Diencephalon (tissue), 1 donor: Measurements from ENCODE around the gene CAT. TPM values are rescaled to one million over a fixed set of nuclear protein-coding genes. Genes with fewer than 3 reads are reported as not detected.

Experiments used
- small RNA-seq: library from RNA; depleted of rRNA; stranded (forward); fragments of <200 nt; gene quantifications from one replicate; pipeline ENCODE3, GENCODE V24; 2014
- total RNA-seq: library from RNA; depleted of rRNA; stranded (reverse); fragments of >200 nt; gene quantifications from one replicate; pipeline ENCODE4 v1.2.3, GENCODE V29; 2014

The CAT gene
- total RNA-seq, result 74.3 TPM

GRCh38 chr11:34438529-34439507, at the start of gene CAT:
Gene CAT, plus strand, starts transcription at chr11:34438934. Its CDS starts 80 bp downstream, at chr11:34439014.

GRCh38 chr11:34513682-34514449, 75.1 kb downstream of the CAT start, which contains the start of gene ELF5:
Gene ELF5, minus strand, starts transcription at chr11:34513794. Its CDS starts 8,045 bp downstream, at chr11:34505749.

Small RNAs within 50 kb of the gene (small RNA-seq; reads per million reads assigned to genes)
- not detected for gene AL035079.1

Other genes starting within 250 kb of the CAT start
- 4.8 TPM for gene ABTB2, start 80.9 kb upstream of the CAT start, total RNA-seq
- gene ELF5, start 74.9 kb downstream of the CAT start, total RNA-seq, result not detected
- gene EHF, start 182.2 kb downstream of the CAT start, total RNA-seq, result not detected